CD4-positive, alpha-beta T cell treated with Interleukin-6 for 4 hours (primary cell): ENCODE measurements around the gene PKP3.

Source experiments
- DNase-seq: peaks from one replicate; pipeline ENCODE4 v3.0.0-alpha.2; 2020; ENCODE audit warnings: mixed read lengths

PKP3 gene

DNA sequence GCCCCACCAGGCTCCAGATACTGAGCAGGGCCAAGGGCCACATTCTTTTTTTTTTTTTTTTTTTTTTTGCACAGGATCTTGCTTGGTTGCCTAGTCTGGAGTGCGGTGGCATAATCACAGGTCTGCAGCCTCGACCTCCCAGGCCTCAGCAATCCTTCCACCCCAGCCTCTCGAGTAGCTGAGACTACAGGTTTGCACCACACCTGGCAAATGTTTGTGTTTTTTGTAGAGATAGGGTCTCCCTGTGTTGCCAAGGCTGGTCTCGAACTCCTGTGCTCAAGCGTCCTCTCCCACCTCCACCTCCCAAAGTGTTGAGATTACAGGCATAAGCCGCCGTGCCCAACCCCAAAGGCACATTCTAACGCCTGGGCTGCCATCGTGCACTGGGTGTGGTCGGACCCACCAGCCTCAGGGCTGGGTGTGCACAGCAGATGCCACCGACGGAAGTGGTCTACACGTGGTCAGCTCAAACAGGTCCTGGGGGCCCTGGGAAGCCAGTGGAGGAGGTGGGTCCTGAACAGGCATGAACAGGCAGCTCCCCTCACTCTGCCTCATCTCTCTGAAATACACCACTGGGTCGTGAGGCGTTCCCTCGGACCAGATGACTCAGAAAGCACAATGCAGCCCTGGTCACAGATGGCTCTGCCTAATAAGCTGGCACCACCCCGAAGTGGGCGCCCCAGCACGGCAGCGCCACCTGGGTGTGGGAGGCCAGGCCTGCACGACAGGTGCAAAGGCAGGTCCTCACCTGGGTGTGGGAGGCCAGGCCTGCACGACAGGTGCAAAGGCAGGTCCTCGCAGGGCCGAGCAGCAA, 29.9 kb upstream of the PKP3 start:
- peak; percentile 80 for DNase-seq

DNA sequence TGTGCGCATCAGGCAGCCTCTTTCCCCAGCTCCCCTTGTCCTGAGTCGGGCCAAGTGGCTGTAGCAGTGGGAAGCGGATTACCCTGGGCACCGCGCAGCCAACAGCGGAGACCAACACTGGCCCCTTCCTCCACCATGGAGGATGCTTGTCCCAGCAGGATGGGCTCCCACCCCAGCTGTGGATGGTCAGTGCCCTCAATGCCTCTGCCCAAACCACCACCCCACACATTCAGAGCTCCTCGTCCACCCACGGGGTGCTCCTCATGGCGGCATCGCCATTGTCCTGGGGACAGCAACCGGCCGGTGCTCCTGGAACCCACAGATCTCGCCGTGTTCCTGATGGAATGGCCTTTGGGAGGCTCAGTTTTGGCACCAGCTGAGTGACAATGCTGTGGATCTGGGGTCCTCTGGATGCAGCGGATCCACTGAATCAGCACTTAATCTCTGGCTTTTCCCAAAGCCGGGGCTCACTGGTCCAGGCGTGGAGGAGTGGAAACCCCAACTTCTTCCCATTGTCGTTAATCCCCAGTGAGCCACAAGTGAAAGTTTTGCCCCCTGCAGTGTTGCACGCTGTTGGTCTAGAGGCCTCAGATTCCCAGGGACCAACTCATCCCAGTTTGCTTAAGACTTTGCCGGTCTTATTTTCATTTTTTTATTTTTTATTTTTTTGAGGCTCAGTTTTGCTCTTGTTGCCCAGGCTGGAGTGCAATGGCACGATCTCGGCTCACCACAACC, 28.9 kb upstream of the PKP3 start:
- no peak for DNase-seq

DNA sequence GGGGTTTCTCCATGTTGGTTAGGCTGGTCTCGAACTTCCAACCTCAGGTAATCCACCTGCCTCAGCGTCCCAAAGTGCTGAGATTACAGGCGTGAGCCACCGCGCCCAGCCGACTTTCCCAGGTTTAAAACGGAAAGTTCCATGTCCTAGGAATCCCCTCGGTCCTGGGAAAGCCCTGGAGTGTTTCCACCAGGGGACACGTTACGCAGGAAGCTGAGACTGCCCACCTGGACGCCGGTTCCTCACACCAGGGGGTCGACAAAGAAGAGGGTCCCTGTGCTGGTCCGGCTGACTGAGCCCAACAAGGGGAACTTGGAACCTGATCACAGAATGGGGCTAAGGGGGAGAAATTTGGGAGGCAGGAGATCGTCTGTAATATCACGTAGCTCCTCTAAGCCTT, 28.2 kb upstream of the PKP3 start:
- DNase-seq = no peak

DNA sequence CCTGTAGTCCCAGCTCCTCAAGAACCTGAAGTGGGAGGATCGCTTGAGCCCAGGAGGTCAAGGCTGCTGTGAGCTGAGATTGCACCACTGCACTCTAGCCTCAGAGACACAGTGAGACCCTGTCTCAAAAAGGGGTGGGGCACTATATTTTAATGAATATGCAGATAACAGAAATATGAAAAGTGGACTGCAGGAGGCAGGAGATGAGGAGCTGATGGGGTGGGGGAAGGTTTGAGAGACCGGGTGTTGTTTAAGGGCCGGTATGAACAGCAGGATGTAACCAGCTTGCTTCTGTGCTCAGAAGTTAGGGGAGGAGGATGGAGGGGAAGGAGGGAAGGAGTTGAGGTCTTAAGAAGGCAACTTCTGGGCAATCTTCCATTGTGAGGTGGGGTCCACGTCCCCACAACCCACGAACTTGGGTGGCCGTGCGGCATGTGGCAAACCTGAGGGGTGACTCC, 26.0 kb upstream of the PKP3 start:
- DNase-seq = no peak

DNA sequence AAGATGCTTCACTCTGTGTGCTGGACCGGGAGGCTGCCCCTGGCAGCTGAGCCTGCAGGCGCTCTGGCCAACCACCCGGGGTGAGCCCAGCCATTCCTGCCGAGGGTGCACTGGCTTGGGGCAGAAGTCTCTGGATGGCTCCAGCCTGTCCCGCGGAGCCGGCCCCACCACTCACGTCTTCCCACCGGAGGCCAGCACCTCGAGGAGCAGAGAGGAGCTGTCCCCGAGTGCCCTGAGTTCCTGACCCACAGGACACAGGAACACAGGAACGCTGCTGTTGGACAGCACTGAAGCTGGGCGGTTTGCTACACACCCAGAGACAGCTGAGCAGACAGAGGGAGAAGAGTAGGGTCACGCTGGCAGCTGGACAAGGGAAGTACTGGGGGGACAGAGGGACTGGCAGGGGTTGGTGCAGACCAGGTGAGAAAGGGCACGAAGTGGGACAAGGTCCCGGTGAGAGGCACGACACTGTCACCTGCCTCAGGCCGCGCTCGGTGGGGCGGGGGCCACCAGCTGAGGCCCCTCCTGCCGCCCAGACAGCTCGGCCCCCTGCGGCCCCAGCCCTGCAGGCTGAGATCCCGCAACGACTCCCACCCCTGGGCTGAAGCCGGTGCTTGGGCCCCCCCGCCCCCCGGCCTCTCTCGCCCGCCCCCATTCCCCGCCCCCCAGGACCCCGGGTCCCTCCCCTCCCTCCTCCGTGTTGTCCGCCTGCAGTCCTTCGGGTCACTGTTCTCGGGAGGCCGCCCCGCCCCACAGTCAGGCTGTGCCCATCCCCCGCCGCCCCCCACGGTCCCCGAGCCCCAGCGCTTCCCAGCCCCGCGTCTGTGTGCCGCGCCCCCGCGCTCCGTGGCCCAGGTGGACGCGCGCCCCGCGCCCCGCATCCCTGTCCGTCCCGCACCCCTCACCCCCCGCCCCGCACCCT, 25.3 kb upstream of the PKP3 start:
- no peak for DNase-seq

DNA sequence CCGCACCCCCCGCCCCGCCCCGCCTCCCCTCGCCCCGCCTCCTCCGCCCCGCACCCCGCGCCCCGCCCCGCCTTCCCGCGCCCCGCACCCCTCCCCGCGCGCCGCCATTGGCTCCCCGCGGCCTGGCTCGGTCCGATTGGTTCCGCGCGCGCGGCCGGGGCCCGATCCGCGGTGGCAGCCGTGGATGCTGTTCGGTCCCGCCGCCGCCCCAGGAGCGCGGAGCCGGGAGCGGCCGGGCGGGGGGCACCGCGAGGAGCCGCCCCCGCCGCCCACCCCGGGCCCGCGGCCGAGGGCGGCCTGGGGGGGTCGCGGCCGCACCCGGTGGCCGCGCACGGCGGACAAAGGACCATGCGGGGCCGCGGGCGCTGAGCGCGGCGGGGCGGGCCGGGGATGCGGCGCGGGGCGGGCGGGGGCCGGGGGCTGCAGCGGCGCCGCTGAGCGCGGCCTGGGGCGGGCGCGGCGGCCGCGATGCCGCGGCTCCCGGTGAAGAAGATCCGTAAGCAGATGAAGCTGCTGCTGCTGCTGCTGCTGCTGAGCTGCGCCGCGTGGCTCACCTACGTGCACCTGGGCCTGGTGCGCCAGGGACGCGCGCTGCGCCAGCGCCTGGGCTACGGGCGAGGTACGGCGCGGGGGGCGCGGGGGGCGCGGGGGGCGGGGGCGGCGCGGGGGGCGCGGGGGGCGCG, 24.5 kb upstream of the PKP3 start, which contains the start of gene B4GALNT4:
TSS of gene B4GALNT4 (plus strand) at position 164 of the 683 bp plus-strand sequence. CDS start at position 469, 305 bp downstream.
- DNase-seq = peak; percentile 52

DNA sequence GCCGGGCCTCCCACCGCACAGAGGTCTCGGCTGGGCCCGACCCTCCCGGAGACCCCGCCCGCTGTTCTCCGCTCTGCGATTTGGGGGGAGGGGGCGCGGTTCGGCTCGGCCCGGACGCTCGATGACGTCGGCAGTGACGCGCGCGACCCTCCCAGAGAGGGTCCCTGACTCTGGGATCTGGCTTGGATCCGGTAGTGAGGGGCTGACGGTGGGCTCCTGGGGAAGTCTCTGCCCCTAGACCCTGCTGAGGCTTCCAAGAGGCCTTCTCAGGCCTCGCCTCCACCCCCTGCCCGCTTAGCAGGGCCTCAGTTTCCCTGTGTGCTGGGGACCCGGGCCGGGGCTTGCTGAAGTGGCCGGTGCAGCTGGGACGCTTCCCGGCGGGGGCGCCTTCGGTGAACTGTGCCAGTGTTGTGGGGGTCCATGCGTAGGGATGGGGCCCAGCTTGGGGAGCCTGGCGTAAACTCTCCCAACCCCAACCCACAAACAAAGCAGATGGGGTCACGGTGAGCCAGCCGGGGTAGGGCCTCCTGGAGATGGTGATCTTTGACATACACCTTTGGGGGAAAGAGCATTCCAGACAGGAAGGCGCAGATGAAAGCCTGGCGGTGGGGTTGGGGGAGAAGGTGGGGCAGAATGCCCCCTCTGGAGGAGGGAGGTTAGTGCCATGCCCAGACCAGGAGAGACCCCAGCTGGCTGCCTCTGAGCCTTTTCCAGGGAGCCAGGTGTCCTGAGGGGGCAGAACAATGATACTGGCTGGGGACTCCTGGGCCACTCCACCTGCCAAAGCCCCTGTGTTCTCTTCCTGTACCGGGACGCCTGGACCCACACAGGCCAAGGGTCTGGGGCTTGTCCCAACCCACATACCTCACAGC, 23.7 kb upstream of the PKP3 start:
- DNase-seq = no peak

DNA sequence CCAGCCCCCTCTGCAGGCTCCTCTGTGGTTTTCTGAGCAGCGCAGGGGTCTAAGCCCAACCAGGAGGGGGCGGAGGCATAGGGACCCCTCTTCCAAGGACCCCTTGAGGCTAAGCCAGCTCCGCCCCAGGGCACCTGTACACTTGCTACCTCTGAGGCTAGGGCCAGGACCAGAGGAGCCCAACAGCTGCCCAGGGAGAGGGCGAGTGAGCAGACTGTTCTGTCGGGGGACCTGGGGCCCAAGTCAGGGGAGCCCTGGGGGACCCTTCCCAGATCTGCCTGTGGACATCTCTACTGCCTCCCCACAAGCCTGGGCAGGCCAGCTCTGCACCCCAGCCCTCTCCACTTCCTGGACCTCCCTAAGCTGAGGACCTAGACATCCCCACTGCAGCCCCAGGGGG, 23.0 kb upstream of the PKP3 start:
- no peak for DNase-seq

DNA sequence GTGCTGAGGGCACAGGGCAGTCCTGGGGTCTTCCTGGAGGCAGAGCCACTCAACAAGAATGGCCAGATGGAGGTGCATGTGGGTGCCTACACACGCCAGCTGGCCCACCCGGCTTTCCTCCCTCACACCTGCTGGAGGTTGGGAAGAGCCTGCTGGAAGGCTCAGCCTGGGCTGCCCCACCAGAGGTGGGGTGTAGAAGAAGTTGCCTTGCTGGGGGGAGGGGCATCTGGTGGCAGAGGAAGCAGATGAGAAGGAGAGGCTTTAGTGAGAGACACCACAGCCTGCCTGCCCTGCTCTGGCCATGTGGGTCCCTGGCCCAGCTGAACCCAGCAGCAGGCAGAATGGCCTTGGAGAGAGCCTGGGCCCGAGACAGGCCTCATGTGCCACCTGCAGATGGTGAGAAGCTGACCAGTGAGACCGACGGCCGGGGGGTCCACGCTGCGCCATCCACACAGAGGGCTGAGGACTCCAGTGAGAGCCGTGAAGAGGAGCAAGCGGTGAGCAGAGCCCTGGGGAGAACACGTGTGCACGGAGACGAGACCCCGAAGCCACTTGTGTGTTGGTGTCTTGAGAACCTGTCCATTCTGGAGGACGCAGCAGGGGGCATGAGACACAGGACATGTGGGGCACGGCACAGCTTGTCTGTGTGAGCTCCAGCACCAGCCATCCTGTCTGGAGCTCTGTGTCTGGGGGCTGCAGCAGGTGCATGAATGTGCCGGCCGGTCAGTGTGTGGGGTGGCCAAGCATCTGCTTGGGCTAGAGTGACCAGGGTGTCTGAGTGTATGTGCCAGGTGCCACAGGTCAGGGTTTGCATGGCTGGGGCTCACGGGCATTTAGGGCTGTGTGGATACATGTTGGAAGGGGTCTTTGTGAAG, 22.1 kb upstream of the PKP3 start:
- no peak for DNase-seq

DNA sequence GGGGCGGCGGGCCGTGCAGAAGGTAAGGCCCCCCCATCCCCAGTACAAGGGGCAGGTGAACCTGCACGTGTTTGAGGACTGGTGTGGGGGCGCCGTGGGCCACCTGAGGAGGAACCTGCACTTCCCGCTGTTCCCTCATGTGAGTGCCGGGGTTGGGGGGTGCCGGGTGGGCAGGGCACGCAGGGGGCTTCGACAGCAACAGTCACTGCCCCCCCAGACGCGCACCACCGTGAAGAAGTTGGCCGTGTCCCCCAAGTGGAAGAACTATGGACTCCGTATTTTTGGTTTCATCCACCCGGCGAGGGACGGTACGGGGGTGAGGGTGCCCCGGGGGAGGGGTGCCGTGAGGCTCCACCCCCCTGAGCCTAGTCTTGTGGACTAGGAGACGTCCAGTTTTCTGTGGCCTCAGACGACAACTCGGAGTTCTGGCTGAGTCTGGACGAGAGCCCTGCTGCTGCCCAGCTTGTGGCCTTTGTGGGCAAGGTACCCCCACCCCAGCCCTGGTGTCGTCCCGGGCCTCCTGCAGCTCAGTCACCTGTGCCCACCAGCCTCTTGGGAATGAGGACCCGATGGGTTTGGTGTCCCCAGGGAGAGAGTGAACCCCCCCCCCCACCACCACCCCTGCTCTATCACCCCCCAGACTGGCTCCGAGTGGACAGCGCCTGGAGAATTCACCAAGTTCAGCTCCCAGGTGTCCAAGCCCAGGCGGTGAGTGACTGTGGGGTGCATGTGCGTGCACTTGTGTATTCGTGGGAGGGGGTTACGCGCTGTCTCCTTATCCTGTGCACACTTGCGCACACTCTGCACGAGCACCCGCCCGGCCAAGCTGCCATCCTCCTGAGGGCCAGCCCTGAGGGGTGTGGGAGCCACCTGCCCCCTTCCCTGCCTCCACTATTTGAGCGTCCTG, 20.9 kb upstream of the PKP3 start:
- DNase-seq = no peak

DNA sequence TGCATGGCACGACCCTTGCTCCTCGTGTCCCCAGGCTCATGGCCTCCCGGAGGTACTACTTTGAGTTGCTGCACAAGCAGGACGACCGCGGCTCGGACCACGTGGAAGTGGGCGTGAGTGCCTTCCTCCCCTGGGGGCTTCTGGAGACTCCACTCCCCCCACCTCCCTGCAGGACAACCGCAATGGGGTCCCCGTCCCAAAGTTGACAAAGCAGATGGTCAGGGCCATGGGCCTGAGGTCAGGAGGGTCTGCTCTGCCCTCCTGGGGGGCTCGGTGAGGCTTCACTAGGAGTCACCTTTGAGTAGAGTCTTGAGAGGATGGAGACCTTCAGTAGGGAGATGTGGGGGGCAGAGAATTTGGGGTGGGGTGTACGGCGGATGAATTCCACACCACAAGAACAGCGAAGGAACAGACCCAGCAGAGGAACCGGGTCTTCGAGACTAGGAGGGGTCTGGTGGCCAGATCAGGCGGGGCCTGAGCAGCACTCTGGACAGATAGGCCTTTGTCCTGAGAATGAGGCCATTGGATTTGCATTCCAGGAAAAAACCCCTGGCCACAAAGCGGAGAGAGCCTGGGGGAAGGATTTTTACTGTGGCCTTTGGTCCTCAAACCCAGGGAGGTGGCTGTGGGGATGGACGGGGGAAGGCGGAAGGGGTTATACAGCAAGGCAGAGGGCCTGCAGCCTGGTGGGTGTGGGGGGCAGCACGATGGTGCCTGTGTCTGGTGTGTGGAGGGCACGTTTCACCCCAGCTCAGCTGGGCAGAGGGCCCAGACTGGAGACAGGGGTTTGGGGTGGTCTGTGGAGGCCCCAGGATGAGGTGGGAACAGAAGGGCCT, 20.1 kb upstream of the PKP3 start:
- no peak for DNase-seq

DNA sequence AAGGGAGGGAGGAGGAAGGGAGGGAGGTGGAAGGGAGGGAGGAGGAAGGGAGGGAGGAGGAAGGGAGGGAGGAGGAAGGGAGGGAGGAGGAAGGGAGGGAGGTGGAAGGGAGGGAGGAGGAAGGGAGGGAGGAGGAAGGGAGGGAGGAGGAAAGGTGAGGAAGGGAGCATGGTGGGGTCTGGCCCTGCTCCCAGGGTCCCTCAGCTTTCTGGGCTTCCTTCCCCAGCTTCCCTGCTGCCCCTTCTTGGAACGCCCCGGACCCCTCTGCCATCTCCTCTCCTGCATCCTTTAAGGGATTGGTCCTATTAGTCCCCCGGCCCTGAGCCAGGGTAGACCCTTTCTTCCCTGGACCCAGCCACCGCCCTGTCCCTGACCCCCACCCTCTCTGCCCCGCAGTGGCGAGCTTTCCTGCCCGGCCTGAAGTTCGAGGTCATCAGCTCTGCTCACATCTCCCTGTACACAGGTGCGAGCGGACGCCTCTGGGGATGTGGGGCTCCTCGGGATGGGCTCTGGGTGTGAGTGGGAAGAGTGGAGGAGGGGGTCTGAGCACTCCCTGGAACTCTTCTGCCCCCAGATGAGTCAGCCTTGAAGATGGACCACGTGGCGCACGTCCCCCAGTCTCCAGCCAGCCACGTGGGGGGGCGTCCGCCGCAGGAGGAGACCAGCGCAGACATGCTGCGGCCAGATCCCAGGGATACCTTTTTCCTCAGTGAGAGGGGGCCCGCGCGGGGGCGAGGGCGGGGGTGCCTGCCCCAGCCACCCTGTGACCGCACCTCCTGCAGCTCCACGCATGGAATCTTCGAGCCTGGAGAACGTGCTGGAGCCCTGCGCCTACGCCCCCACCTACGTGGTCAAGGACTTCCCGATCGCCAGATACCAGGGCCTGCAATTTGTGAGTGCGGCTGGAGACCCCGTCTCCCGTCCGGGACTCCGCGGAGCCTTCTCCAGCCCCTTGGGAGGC, 18.7 kb upstream of the PKP3 start:
- DNase-seq = no peak

DNA sequence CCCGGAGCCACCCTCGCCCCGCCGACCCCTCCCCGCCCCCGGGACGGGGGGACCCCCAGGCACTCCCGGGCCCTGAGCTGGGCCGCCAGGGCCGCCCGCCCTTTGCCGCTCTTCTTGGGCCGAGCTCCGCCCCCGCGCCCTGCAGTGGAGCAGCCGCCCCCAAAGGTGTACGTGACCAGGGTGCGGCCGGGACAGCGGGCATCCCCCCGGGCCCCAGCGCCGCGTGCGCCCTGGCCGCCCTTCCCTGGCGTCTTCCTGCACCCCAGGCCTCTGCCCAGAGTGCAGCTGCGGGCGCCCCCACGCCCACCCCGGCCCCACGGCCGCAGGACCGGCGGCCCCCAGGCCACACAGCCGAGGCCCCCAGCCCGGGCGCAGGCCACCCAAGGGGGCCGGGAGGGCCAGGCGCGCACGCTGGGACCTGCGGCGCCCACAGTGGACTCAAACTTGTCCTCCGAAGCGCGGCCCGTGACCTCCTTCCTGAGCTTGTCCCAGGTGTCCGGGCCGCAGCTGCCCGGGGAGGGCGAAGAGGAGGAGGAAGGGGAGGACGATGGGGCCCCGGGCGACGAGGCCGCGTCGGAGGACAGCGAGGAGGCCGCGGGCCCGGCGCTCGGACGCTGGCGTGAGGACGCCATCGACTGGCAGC, 17.4 kb upstream of the PKP3 start:
- DNase-seq = no peak

DNA sequence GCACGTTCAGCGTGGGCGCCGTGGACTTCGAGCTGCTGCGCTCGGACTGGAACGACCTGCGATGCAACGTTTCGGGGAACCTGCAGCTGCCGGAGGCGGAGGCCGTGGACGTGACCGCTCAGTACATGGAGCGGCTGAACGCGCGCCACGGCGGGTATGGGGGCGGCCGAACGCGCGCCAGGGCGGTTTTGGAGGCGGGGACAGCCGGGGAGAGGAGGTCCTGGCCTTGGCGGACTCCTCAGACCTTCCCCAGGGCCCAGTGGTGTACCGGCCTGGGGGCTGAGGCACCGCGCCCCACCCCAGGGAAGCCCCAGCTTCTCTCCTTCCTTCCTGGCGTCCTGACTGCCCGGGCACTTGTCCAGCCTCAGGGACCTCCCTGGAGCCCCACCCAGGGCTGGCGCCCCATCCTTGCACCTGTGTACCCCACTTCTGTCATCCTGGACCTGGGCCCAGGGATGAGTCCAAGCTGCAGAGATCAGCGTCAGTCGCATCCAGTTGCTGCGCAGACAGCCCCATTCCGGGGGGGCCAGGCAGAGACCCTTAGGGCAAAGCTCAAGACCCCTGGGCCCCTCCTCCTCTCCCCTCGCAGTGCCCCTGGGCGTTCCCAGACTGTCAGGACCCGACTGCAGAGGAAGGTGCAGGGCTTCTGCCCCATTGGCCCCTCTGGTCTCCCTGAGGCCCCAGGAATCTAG, 16.7 kb upstream of the PKP3 start:
- DNase-seq = no peak

DNA sequence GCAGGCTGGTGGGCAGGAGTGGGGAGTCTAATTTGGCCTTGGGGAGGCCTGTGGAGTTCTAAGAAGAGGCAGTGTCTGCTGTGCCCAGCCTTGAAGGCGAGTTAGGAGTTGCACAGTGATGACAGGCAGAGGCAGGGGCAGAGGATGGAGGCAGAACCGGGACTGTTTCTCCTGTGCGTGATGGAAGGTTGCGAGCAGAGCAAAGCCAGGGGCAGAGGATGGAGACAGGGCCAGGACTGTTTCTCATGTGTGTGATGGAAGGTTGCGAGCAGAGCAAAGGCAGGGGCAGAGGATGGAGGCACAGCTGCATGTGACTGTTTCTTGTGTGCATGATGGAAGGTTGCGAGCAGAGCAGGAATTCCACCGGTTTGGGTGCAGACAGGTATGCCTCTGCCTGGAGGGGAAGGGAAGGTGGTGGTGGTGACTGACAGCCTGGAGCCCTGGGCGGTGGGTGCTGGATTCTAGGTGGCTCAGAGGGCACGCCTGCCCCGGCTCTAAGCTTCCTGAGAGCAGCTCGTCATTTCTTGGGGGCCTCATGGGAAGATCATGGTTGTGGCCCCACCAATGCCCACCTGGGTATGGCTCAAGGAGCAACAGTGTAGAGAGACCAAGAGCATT, 16.0 kb upstream of the PKP3 start:
- no peak for DNase-seq
